Parathyroid adenoma (tissue), 2 donors: Measurements from ENCODE around the gene DCLK3.

Experiments used
- H2AFZ ChIP-seq: fragments of 300-600 bp; sonication (generic); one replicate; pipeline ENCODE4 v1.7.0; 2017; ENCODE audit warnings: antibody characterized with exemption, mild to moderate bottlenecking
- H3K27ac ChIP-seq: fragments of 300-600 bp; sonication (generic); one replicate; pipeline ENCODE4 v1.7.0; 2017
- H3K27me3 ChIP-seq: fragments of 300-600 bp; sonication (generic); one replicate; pipeline ENCODE4 v1.7.0; 2017; ENCODE audit warnings: low read length; ENCODE audit not compliant: control insufficient read depth, insufficient read depth
- H3K36me3 ChIP-seq: fragments of 300-600 bp; sonication (generic); one replicate; pipeline ENCODE4 v1.7.0; 2017; ENCODE audit warnings: low read length; ENCODE audit not compliant: control insufficient read depth, insufficient read depth
- H3K4me1 ChIP-seq: fragments of 300-600 bp; sonication (generic); one replicate; pipeline ENCODE4 v1.7.0; 2017; ENCODE audit warnings: control low read depth
- H3K4me2 ChIP-seq: fragments of 300-600 bp; sonication (generic); one replicate; pipeline ENCODE4 v1.7.0; 2017; ENCODE audit warnings: low read length
- H3K4me3 ChIP-seq: fragments of 300-600 bp; sonication (generic); one replicate; pipeline ENCODE4 v1.7.0; 2017; ENCODE audit warnings: low read depth, low read length
- H3K79me2 ChIP-seq: fragments of 300-600 bp; sonication (generic); one replicate; pipeline ENCODE4 v1.7.0; 2017; ENCODE audit warnings: control low read depth
- H3K9ac ChIP-seq: fragments of 300-600 bp; sonication (generic); one replicate; pipeline ENCODE4 v1.7.0; 2017; ENCODE audit warnings: mild to moderate bottlenecking
- H3K9me3 ChIP-seq: fragments of 300-600 bp; sonication (generic); one replicate; pipeline ENCODE4 v1.7.0; 2017; ENCODE audit warnings: low read length; ENCODE audit not compliant: control insufficient read depth
- CTCF ChIP-seq: fragments of 300-600 bp; sonication (generic); IDR thresholded peaks from one replicate; pipeline ENCODE4 v1.7.0; 2017; ENCODE audit warnings: antibody characterized with exemption, mild to moderate bottlenecking
- donor health status: primary hyperparathyroidism.

DCLK3 gene

GRCh38 chr3:36804295-36805055, 40.1 kb upstream of the DCLK3 start:
- no peaks in the 10 kb centered on the region for H3K9me3 ChIP-seq
- H3K4me2 ChIP-seq: no peak overlapping the region
- H3K79me2 ChIP-seq: no peaks in the 10 kb centered on the region
- no peak for TF ChIP-seq CTCF
- no peaks in the 10 kb centered on the region for H3K36me3 ChIP-seq
- no peak overlapping the region for H2AFZ ChIP-seq
- H3K27me3 ChIP-seq: no peaks in the 10 kb centered on the region
- no peak overlapping the region for H3K9ac ChIP-seq
- H3K27ac ChIP-seq: no peak overlapping the region
- H3K4me1 ChIP-seq: no peaks in the 10 kb centered on the region
- no peak overlapping the region for H3K4me3 ChIP-seq

GRCh38 chr3:36803091-36803791, 38.9 kb upstream of the DCLK3 start:
- H3K4me1 ChIP-seq: no peaks in the 10 kb centered on the region
- H3K27ac ChIP-seq: no peak overlapping the region
- H3K79me2 ChIP-seq: no peaks in the 10 kb centered on the region
- no peak overlapping the region for H3K4me3 ChIP-seq
- no peak overlapping the region for H3K4me2 ChIP-seq
- no peaks in the 10 kb centered on the region for H3K27me3 ChIP-seq
- no peak overlapping the region for H3K9ac ChIP-seq
- TF ChIP-seq CTCF: no peak
- H3K36me3 ChIP-seq: no peaks in the 10 kb centered on the region
- H2AFZ ChIP-seq: no peak overlapping the region
- no peaks in the 10 kb centered on the region for H3K9me3 ChIP-seq

GRCh38 chr3:36800533-36801116, 36.3 kb upstream of the DCLK3 start:
- Histone ChIP-seq H3K79me2 (no peaks in the 10 kb centered on the region), H3K9ac (no peak overlapping the region), H2AFZ (no peak overlapping the region), H3K27me3 (no peaks in the 10 kb centered on the region), H3K4me2 (no peak overlapping the region), H3K27ac (no peak overlapping the region), H3K4me1 (no peaks in the 10 kb centered on the region), H3K36me3 (no peaks in the 10 kb centered on the region), H3K9me3 (no peaks in the 10 kb centered on the region), H3K4me3 (no peak overlapping the region)
- no peak for TF ChIP-seq CTCF

GRCh38 chr3:36796881-36797280, 32.5 kb upstream of the DCLK3 start:
- Histone ChIP-seq H3K9me3 (no peaks in the 10 kb centered on the region), H3K27ac (no peak overlapping the region), H3K4me1 (no peaks in the 10 kb centered on the region), H3K36me3 (no peaks in the 10 kb centered on the region), H3K9ac (no peak overlapping the region), H3K4me3 (no peak overlapping the region), H2AFZ (no peak overlapping the region), H3K4me2 (no peak overlapping the region), H3K27me3 (no peaks in the 10 kb centered on the region), H3K79me2 (no peaks in the 10 kb centered on the region)
- TF ChIP-seq CTCF: no peak
